ENCODE measurements around the gene MAGOH. TPM values are rescaled to one million over a fixed set of nuclear protein-coding genes. Genes with fewer than 3 reads are reported as not detected.

Gene MAGOH
- total RNA-seq, 2 donors from 2014 or later, result 23.0 to 36.1 TPM

- DNase-seq (ENCODE audit: low spot score), result no peak
- 92% methylated on average over 8 of the region's 8 CpGs for WGBS
Measured at GRCh38 chr1:53270873-53271272, 32.6 kb upstream of the MAGOH start.

DNA sequence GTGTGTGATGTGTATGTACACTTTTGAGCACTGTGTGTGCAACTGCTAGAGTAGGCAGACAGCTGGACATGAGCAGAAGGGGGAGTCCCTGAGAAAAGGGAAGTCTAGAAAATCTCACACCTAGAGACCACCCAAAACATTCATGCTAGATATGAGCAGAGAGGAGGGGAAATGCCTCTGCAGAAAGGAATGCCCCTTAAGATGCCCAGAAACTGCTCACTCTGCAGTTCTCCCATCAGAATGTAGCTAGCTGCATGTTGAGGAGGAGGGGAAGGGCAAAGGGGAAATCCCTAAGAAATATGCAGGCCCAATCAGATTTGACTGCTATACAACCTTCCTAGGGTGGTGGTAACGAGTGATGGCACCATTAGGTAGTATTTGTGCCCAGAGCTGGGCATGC lies 31.8 kb upstream of the MAGOH start:
- intact Hi-C loops (cut with DNase I), result no loop called here
- Histone ChIP-seq H3K27me3 (replicated peaks; ENCODE audit: insufficient read depth) (no peaks in the 10 kb centered on the region), H3K4me3 (no peak overlapping the region), H3K9me3 (no peaks in the 10 kb centered on the region), H3K27ac (no peak overlapping the region), H3K36me3 (no peaks in the 10 kb centered on the region), H3K4me1 (replicated peaks) (no peaks in the 10 kb centered on the region)
- DNase-seq (ENCODE audit: low spot score), result no peak
- TF ChIP-seq CTCF (IDR thresholded peaks at IDR 0.05) (no peak), POLR2AphosphoS5 (IDR thresholded peaks at IDR 0.05) (no peak), POLR2A (IDR thresholded peaks at IDR 0.05) (no peak)
- 74% methylated on average over 1 of the region's 1 CpG for WGBS

More at GRCh38 chr1:53270873-53271272, 32.6 kb upstream of the MAGOH start:
- Histone ChIP-seq H3K27me3 (replicated peaks; ENCODE audit: insufficient read depth) (no peaks in the 10 kb centered on the region), H3K27ac (no peak overlapping the region), H3K4me3 (no peak overlapping the region), H3K4me1 (replicated peaks) (no peaks in the 10 kb centered on the region), H3K9me3 (no peaks in the 10 kb centered on the region), H3K36me3 (no peaks in the 10 kb centered on the region)
- intact Hi-C loops (cut with DNase I), result no loop called here
- no peak for TF ChIP-seq CTCF (IDR thresholded peaks at IDR 0.05)
- TF ChIP-seq POLR2A (IDR thresholded peaks at IDR 0.05), result no peak
- no peak for TF ChIP-seq POLR2AphosphoS5 (IDR thresholded peaks at IDR 0.05)

DNA sequence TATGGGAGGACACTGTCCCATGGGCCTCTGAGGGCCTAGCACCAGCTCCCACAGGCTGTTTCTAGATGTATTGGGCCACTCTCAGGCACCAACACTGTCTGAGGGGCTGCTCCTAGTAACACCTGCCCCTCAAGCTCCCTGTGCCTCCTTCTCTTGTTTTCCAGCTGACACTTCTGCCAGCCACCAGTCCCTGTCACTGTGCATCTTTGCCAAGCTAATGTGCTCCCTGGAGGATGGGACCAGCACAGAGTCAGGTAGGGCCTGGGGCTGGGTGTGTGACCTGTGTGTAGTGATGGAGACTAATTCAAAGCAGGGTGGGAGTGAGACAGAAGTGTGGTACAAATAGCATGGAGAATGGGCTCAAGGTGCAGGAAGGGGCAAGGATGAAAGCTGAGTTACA lies 29.4 kb upstream of the MAGOH start:
- Histone ChIP-seq H3K27ac (no peak overlapping the region), H3K9me3 (no peaks in the 10 kb centered on the region), H3K4me1 (replicated peaks) (no peaks in the 10 kb centered on the region), H3K4me3 (no peak overlapping the region), H3K27me3 (replicated peaks; ENCODE audit: insufficient read depth) (no peaks in the 10 kb centered on the region), H3K36me3 (no peaks in the 10 kb centered on the region)
- intact Hi-C loops (cut with DNase I), result no loop called here
- DNase-seq (ENCODE audit: low spot score), result no peak
- TF ChIP-seq CTCF (IDR thresholded peaks at IDR 0.05), result no peak
- no peak for TF ChIP-seq POLR2A (IDR thresholded peaks at IDR 0.05)
- TF ChIP-seq POLR2AphosphoS5 (IDR thresholded peaks at IDR 0.05), result no peak

GRCh38 chr1:53266038-53266437 lies 27.7 kb upstream of the MAGOH start:
- no peak for DNase-seq (ENCODE audit: low spot score)
- Histone ChIP-seq H3K27me3 (replicated peaks; ENCODE audit: insufficient read depth) (no peaks in the 10 kb centered on the region), H3K4me1 (replicated peaks) (no peaks in the 10 kb centered on the region), H3K4me3 (no peak overlapping the region), H3K9me3 (no peaks in the 10 kb centered on the region), H3K27ac (no peak overlapping the region), H3K36me3 (no peaks in the 10 kb centered on the region)
- TF ChIP-seq CTCF (IDR thresholded peaks at IDR 0.05) (no peak), POLR2AphosphoS5 (IDR thresholded peaks at IDR 0.05) (no peak), POLR2A (IDR thresholded peaks at IDR 0.05) (no peak)
- intact Hi-C loops (cut with DNase I), result no loop called here

DNA sequence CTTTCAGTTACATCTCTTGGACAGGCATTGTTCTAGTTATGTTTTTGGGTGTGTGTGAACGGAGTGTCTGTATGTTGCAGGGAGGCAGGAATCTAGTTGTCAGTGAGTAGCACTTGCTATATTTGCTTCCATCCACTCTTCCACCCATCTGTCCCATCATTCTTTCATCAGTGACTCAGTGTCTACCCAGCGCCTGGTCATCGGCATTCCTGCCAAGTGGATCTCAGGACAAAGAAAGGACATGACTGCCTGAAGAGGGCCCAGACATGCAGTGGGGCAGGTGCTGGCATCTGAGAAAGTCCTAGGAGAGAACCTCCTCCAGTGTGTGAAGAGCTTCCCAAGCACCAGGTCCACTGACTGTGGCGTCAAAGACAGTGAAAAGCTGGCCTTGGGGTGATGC lies 27.3 kb upstream of the MAGOH start:
- intact Hi-C loops (cut with DNase I), result no loop called here
- no peak for TF ChIP-seq CTCF (IDR thresholded peaks at IDR 0.05)
- TF ChIP-seq POLR2AphosphoS5 (IDR thresholded peaks at IDR 0.05), result no peak
- no peak for TF ChIP-seq POLR2A (IDR thresholded peaks at IDR 0.05)

More for the DNA sequence above, 27.3 kb upstream of the MAGOH start:
- DNase-seq (ENCODE audit: low spot score), result no peak
- Histone ChIP-seq H3K27ac (no peak overlapping the region), H3K4me3 (no peak overlapping the region), H3K4me1 (replicated peaks) (no peaks in the 10 kb centered on the region), H3K27me3 (replicated peaks; ENCODE audit: insufficient read depth) (no peaks in the 10 kb centered on the region), H3K36me3 (no peaks in the 10 kb centered on the region), H3K9me3 (no peaks in the 10 kb centered on the region)
- WGBS, result 93% methylated on average over 4 of the region's 4 CpGs
